Measurements from ENCODE around the gene SPON1.

The SPON1 gene

DNA sequence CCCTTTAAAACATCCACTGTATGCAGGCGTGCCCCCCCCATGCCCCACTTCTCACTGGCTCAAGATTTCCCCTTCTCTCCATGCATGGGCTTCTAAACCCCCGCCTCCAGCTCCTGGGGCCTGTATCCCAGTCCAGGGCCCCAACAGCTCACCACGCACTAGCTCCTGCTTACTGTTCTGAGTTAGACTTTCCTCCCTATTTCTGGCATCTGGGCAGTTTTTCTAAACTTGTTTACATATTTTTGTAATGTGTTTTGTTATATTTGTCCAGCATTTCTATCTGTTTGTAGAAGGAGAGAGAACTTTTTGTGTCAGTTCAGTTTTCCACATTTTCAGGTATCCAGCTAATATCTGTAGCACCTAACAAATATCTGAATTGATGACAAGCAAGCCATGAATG lies 178.5 kb downstream of the SPON1 start:
- no peaks in the 10 kb centered on the region for H3K36me3 ChIP-seq (ENCODE audit: low read length)
- no peaks in the 10 kb centered on the region for H3K9me3 ChIP-seq (ENCODE audit: insufficient read depth, low read length)
- no peak for TF ChIP-seq EZH2phosphoT487 (conservative IDR thresholded peaks at IDR 0.05; ENCODE audit: low read length)
- TF ChIP-seq, protein P1, sequence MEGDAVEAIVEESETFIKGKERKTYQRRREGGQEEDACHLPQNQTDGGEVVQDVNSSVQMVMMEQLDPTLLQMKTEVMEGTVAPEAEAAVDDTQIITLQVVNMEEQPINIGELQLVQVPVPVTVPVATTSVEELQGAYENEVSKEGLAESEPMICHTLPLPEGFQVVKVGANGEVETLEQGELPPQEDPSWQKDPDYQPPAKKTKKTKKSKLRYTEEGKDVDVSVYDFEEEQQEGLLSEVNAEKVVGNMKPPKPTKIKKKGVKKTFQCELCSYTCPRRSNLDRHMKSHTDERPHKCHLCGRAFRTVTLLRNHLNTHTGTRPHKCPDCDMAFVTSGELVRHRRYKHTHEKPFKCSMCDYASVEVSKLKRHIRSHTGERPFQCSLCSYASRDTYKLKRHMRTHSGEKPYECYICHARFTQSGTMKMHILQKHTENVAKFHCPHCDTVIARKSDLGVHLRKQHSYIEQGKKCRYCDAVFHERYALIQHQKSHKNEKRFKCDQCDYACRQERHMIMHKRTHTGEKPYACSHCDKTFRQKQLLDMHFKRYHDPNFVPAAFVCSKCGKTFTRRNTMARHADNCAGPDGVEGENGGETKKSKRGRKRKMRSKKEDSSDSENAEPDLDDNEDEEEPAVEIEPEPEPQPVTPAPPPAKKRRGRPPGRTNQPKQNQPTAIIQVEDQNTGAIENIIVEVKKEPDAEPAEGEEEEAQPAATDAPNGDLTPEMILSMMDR (IDR thresholded peaks at IDR 0.05; ENCODE audit: insufficient read depth, low read length, poor library complexity, severe bottlenecking), result no peak

DNA sequence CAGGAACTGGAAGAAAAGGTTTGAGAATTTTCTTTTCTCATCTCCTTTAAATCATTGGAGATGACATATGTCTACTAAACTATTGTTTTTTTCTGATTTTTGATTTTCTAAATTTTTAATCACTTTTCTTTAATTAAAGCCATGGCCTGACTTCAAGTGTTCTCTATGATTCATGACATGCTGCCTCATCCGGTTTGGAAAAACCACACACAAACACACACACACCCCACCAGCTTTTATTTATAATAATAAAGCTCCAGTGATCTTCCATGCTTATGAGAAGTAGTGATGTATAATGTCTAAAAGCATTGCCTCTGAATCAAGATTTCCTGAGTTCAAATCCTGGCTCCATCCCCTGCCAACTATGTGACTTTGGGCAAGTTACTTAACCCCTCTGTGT lies 179.2 kb downstream of the SPON1 start:
- Histone ChIP-seq H3K9ac (ENCODE audit: low read length) (no peak overlapping the region), H3F3A (ENCODE audit: insufficient read depth) (no peaks in the 10 kb centered on the region), H3K9me3 (ENCODE audit: insufficient read depth, low read length) (no peaks in the 10 kb centered on the region), H3K27me3 (ENCODE audit: low read length) (no peaks in the 10 kb centered on the region), H3K9me2 (replicated peaks; ENCODE audit: insufficient read depth, low read length) (no peaks in the 10 kb centered on the region), H3K4me3 (ENCODE audit: insufficient read depth, low read length, poor library complexity, severe bottlenecking) (no peak overlapping the region), H3K36me3 (ENCODE audit: low read length) (no peaks in the 10 kb centered on the region), H3K27ac (ENCODE audit: low read depth, low read length) (no peak overlapping the region), H3K4me2 (ENCODE audit: low read depth, low read length, poor library complexity, severe bottlenecking) (no peak overlapping the region), H3K79me2 (ENCODE audit: insufficient read depth, low read length) (no peaks in the 10 kb centered on the region), H4K20me1 (ENCODE audit: low read depth, low read length) (no peaks in the 10 kb centered on the region), H2AFZ (ENCODE audit: low read depth, low read length, severe bottlenecking) (no peak overlapping the region)
- no peak for TF ChIP-seq EZH2phosphoT487 (conservative IDR thresholded peaks at IDR 0.05; ENCODE audit: low read length)
- TF ChIP-seq, protein P1 (IDR thresholded peaks at IDR 0.05; ENCODE audit: insufficient read depth, low read length, poor library complexity, severe bottlenecking), result no peak

More for the DNA sequence above, 178.5 kb downstream of the SPON1 start:
- H3K9ac ChIP-seq (ENCODE audit: low read length), result no peak overlapping the region
- no peaks in the 10 kb centered on the region for H3K27me3 ChIP-seq (ENCODE audit: low read length)
- no peak overlapping the region for H3K27ac ChIP-seq (ENCODE audit: low read depth, low read length)
- H4K20me1 ChIP-seq (ENCODE audit: low read depth, low read length), result no peaks in the 10 kb centered on the region
- H3K4me2 ChIP-seq (ENCODE audit: low read depth, low read length, poor library complexity, severe bottlenecking), result no peak overlapping the region
- H3F3A ChIP-seq (ENCODE audit: insufficient read depth), result no peaks in the 10 kb centered on the region
- no peak overlapping the region for H2AFZ ChIP-seq (ENCODE audit: low read depth, low read length, severe bottlenecking)
- H3K79me2 ChIP-seq (ENCODE audit: insufficient read depth, low read length), result no peaks in the 10 kb centered on the region
- no peak overlapping the region for H3K4me3 ChIP-seq (ENCODE audit: insufficient read depth, low read length, poor library complexity, severe bottlenecking)
- no peaks in the 10 kb centered on the region for H3K9me2 ChIP-seq (replicated peaks; ENCODE audit: insufficient read depth, low read length)

DNA sequence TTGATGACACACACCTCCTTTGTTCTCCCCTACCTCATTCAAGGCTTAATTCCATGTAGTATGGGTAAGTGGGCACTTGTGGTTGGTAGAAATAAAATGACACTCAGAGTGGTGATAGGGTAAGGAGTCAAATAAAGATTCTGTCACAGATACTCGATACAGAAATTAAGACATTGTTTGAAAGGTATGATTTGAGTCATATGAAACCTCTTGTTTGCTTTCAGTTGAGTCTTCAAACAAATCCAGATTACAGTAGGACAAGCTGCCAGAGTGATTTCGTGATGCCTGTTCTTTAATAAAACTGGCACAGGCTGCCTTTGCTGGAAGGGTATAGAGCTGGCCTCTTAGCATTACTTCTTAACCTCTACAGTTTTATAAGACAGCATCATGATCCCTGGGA lies 182.4 kb downstream of the SPON1 start:
- Histone ChIP-seq H3K9me3 (ENCODE audit: insufficient read depth, low read length) (no peaks in the 10 kb centered on the region), H2AFZ (ENCODE audit: low read depth, low read length, severe bottlenecking) (no peak overlapping the region), H3K79me2 (ENCODE audit: insufficient read depth, low read length) (no peaks in the 10 kb centered on the region), H3K27ac (ENCODE audit: low read depth, low read length) (no peak overlapping the region), H3K4me3 (ENCODE audit: insufficient read depth, low read length, poor library complexity, severe bottlenecking) (no peak overlapping the region), H3K9me2 (replicated peaks; ENCODE audit: insufficient read depth, low read length) (no peaks in the 10 kb centered on the region), H3F3A (ENCODE audit: insufficient read depth) (no peaks in the 10 kb centered on the region), H3K36me3 (ENCODE audit: low read length) (no peaks in the 10 kb centered on the region), H3K9ac (ENCODE audit: low read length) (no peak overlapping the region), H4K20me1 (ENCODE audit: low read depth, low read length) (no peaks in the 10 kb centered on the region), H3K27me3 (ENCODE audit: low read length) (no peaks in the 10 kb centered on the region), H3K4me2 (ENCODE audit: low read depth, low read length, poor library complexity, severe bottlenecking) (no peak overlapping the region)
- TF ChIP-seq EZH2phosphoT487 (conservative IDR thresholded peaks at IDR 0.05; ENCODE audit: low read length), result no peak
- TF ChIP-seq, protein P1 (IDR thresholded peaks at IDR 0.05; ENCODE audit: insufficient read depth, low read length, poor library complexity, severe bottlenecking), result no peak
